Colon (tissue), 2 donors: ENCODE data around the gene PNLDC1.
A peak's percentile ranks its signal among the peaks of the same experiment; 100 is the strongest.
"Not testable (repeated sequence)": the region's sequence is repeated elsewhere in the genome, so short reads cannot be mapped to it uniquely, and the experiment has no call there.

Experiments
- FAIRE-seq: peaks from 2 replicates; lab custom pipeline; 2012; peaks lifted over from hg19 to GRCh38; lab: Jason Lieb, UNC
- donor health status: control.
- donor health status: control.

The PNLDC1 gene

DNA sequence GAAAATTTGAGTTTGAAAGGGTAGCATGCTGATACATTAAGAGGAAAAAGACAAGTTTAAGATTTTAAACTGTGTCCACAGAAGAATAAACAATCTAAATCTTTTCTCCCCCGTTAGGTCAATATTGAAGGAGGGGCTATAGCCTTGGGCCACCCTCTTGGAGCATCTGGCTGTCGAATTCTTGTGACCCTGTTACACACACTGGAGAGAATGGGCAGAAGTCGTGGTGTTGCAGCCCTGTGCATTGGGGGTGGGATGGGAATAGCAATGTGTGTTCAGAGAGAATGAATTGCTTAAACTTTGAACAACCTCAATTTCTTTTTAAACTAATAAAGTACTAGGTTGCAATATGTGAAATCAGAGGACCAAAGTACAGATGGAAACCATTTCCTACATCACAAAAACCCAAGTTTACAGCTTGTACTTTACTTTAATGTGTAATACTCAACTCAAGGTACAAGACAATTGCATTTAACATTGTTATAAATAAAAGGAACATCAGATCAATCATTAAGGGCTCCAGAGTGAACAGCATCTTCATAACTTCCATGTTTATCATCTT lies 21.5 kb upstream of the PNLDC1 start:
- FAIRE-seq: no peak

GRCh38 chr6:159788276-159788675 lies 11.8 kb upstream of the PNLDC1 start:
- FAIRE-seq: no peak

GRCh38 chr6:159788753-159789376 lies 11.2 kb upstream of the PNLDC1 start:
- FAIRE-seq: no peak

DNA sequence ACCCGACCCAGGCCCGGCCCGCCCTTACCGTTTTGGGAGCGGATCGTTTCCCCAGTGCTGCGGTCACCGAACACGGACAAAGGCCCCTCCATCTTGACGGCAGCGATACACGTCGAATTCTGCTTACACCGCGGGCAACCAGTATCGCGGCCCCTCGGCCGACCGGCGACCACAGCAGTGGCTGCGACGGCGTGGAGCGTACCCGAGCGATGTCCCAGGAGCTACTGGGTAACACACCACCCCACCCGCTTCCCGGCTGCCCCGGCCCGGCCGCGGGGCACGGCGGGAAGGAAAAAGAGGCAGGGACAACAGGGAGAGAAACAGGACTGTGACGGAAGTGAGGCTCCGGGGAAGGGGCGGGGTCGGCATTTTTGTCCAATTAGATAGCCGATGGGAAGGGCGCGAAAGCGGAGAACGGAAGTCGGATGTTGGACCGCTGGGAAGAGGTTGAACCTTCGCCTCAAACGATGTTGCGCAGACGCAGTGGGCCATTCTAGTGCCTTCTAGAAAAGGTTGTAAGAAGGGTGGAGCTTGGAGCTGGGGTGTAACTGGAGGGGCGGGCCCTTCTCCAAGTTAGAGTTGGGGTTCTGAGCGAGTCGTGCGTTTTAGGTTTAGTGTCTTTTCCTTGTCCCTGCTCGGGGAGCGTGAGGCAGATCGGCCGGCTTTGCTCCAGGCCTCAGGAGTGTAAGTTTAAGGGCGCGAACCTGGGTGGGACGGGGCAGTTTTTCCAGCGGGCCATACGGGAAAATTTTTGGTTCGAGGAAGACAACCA lies 10.5 kb upstream of the PNLDC1 start, which contains the start of gene TCP1:
TCP1 (minus strand) TSS at position 226 of the 772 bp plus-strand sequence; CDS start at position 92, 134 bp downstream.
- peak; percentile 78 for FAIRE-seq

DNA sequence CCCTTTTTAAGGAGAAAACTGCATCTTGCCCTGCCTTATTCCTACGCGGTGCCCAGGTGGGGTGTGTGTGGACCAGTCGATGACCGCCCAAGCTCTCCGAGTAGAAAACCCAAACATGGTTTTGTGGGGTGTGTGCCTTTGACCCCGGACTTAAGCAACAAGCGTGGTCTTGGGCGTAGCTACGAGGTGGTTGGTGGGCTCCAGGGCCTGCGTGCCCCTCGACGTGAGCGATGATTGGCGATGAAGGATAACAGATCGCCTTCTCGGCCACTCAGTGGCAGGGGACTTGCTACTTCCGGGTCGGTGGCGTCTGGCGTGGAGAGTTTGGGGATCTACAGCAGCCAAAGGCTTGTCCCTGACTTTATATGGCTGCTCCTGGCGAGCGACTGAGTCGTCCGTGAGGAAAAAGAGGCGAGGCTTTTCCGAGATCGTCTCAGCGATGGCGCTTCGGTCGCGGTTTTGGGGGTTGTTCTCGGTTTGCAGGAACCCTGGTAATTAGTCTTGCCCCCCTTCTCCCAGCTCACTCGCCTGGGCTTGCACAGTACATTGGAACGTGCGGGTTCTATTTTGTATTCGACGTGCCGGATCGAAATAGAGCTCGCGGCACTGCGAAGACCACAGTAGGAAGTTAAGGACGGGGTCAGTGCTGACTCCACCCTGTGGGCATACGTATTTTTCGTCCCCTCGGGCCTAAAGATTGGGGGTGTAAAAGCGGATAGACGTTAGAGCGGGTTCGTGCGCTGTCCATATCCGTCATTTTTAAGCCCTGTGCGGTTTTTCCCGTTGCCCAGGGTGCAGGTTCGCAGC lies 9.7 kb upstream of the PNLDC1 start, which contains the start of gene MRPL18:
MRPL18 (plus strand) TSS at position 319 of the 807 bp plus-strand sequence; CDS start at position 440, 121 bp downstream.
- FAIRE-seq: no peak

DNA sequence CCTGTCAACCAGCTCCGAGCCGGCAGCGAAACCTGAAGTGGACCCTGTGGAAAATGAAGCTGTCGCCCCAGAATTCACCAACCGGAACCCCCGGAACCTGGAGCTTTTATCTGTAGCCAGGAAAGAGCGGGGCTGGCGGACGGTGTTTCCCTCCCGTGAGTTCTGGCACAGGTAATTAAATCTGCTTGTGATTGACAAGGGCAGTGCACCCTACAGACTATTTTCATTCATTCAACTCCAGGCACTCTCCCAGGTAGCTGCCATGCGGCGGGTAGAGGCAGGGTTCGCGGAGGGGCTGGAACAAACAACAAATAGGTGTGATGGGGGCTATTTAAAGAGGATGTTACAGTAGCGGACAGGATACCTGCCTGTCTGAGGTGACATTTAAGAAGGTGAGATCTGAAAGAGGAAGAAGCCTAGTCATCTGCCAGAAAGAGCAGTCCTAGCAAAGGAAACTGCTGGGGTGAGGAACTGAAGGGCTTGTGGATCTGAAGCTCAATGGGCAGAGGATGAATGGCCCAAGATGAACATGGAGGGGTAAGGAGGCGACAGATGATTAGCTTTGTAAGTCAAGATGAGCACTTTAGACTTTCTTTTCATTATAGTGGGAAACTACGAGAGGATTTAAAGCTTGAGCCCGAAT lies 9.0 kb upstream of the PNLDC1 start:
- no peak for FAIRE-seq

DNA sequence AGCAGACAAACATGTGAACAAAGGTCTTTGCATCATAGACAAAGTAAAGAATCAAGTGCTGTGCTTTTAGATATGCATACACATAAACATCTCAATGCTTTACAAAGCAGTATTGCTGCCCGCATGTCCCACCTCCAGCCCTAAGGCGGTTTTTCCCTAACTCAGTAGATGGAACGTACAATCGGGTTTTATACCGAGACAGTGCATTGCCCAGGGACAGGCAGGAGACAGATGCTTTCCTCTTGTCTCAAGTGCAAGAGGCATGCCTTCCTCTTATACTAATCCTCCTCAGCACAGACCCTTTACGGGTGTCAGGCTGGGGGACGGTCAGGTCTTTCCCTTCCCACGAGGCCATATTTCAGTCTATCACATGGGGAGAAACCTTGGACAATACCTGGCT lies 5.1 kb upstream of the PNLDC1 start:
- FAIRE-seq: not testable (repeated sequence)

DNA sequence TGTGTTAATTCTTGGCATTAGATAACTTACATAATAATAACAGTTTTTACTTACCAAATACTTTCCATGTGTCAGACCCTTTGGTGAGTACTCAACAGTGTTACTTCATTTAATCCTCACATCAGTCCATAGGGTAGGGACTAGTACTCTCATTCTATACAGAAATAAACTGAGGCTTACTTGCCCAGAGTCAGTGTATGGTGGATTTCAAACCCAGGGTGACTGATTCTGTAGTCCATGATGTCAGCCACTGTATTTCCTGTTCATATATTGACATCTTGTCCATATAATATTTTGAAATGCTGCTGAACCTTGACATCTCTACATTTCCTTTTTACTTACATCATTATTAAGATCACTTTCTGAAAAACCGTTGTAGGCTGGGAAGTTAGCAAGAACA lies 2.5 kb upstream of the PNLDC1 start:
- no peak for FAIRE-seq

GRCh38 chr6:159801935-159802334 lies 1.9 kb downstream of the PNLDC1 start:
- no peak for FAIRE-seq

GRCh38 chr6:159804504-159804903 lies 4.4 kb downstream of the PNLDC1 start:
- FAIRE-seq: no peak

DNA sequence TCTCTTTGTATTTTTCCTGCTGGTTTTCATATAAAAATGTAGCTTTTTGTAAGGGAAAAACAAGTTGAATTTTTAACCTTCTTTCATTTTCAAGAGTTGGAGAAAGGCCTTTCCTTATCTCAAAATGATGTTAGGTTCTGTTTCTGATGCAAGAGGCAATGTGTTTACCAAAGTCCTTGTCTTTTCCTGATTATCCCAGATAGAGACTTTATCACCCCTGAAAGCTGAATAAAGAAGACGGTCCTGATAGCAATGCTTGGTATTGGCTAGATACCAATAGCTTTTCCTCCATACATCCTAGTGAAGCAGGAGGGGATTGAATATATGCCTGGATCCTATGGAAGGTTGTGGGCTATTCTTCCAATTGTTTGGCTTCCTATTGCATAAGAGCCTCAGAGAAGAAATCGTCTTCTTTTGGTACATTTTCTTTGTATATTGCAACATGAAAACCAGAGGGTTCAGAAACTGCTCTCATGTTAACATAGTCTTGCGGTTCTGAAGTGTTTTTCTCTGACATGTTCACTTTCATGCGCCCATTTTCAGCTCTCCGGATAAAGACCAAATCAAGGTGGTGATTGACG lies 5.5 kb downstream of the PNLDC1 start:
- FAIRE-seq: no peak

- no peak for FAIRE-seq
Measured at GRCh38 chr6:159806021-159806458, 6.0 kb downstream of the PNLDC1 start.

DNA sequence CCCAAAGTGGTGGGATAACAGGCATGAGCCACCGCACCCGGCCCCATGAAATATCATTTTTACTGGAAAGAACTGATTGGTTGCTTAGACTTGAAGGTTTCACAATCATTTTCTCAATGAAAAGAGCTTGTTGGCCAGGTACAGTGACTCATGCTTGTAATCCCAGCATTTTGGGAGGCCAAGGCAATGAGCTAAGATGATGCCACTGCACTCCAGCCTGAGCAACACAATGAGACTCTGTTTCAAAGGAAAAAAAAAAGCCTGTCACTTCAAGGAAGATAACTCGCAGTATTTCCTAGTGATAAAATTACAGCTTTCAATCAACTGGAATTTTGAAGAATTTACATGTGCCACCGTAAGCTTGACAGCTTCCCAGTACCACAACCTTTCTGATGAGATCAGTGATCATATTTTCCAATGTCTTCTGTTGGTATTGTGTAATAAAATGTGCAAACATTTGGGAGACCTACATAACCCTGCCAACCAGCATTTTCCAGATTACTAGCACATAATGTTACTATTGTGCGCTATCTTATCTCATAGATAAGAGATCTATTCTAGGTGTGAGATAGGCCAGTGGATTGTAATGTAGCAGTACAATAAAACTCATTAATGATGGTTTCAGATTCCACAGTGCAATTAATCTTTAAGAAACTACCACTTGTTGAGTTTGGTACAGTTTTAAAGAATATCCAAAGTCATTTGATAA lies 7.2 kb downstream of the PNLDC1 start:
- FAIRE-seq: no peak

DNA sequence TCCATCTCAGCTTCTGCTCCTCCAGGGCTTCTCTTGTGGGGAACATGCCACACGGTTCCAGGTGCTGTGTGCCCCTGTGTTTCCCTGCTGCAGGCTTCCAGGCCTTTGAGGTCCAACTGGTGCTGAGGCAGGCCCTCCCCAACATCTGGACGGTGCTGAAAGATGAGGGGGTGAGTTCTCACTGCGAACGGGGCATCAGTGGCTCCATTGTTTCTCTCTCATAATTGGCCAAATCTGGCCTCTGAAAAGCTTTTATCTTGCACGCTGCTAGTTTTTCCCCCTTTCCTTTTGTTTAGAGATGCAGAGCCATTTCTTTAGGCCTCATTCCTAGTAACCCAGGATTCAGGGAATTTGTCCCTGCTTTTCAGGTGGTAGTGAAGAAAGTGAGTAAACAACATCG lies 8.6 kb downstream of the PNLDC1 start:
- no peak for FAIRE-seq

DNA sequence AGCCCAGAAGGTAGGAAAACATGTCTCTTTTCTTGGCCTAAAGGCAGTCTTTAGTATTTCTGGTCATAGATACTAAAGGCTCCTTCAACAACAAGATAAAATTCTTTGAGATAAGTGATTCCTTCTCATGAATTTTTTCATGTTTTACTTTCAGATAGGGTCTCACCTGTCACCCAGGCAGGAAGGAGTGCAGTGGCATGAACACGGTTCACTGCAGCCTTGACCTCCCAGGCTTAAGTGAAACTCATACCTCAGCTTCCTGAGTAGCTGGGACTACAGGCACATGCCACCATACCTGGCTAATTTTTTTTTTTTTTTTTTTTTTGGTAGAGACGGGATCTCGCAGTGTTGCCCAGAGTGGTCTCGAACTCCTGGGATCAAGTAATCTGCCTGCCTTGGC lies 9.1 kb downstream of the PNLDC1 start:
- FAIRE-seq: no peak

DNA sequence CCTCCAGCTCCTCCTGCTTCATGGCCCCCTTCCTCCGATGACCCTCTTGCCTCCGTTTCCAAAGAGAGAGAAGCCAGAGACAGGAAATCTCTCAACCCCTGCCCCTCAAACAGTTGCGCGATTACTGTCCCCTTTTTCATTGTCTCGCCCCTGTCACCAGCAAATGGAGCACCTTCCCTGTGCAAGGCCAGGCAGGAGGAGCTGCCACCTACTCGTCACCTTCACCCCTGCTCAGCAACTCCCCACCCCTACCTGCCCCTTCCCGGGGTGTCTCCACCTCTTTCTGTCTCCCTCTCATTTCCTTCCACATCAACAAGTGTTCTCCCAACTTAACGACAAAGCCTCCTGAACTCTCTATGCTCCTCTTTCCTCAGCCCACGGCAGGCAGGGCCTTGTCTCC lies 13.7 kb downstream of the PNLDC1 start:
- no peak for FAIRE-seq

DNA sequence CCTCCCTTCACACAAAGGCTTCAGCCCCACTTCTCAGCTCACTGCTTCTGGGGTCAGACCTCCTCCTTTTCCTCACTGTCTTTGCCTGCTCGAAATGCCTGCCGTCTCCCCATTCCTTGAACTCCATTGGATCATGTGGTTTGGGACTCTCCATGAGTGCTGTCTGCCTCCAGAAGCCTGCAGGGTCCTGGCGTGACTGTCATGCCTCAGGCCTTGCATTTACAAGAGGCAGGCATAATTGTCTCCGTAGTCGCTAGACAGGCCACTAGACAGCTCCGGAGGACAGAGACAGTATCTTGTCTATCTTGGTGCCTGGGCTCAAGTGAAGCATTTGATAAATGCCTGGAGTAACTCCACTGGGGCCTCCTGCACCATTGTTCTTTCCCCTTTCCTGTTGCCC lies 15.3 kb downstream of the PNLDC1 start:
- no peak for FAIRE-seq

- FAIRE-seq: not testable (repeated sequence)
Measured at GRCh38 chr6:159816775-159817174, 16.7 kb downstream of the PNLDC1 start.

GRCh38 chr6:159817951-159818739 lies 18.1 kb downstream of the PNLDC1 start:
- FAIRE-seq: no peak

- no peak for FAIRE-seq
Measured at GRCh38 chr6:159819098-159819497, 19.0 kb downstream of the PNLDC1 start.
